ENCODE measurements around the gene RASGRF1. TPM values are rescaled to one million over a fixed set of nuclear protein-coding genes. Genes with fewer than 3 reads are reported as not detected.
A peak's percentile ranks its signal among the peaks of the same experiment; 100 is the strongest.

The RASGRF1 gene
- total and polyA plus RNA-seq, 9 of the 15 experiments (the other 6 are each of a cell fraction or from before 2014, with no cell fraction given) = 0.03 to 0.58 (median 0.06) TPM; not detected in 1

- 0% methylated on average over 1 of the region's 1 CpG for WGBS (ENCODE audit: insufficient coverage, low coverage, missing lambda C conversion rate)
- Histone ChIP-seq H3K9me1 (ENCODE audit: control insufficient read depth, insufficient read depth, low read length) (no peaks in the 10 kb centered on the region), H4K20me1 (replicated peaks; ENCODE audit: control insufficient read depth, insufficient read depth, low read length) (no peaks in the 10 kb centered on the region), H3K4me1 (replicated peaks in 1 of 2; ENCODE audit: control insufficient read depth in 2 of 2, insufficient read depth in 2 of 2, low read length in 2 of 2) (peaks cover 0 to 4% of the 10 kb centered on the region in 2 experiments; a peak in 2 of 5 replicates), H3K9ac (ENCODE audit: insufficient read depth in 1 of 2, low read depth in 2 of 2, low read length in 2 of 2) (no peak overlapping the region), H3K27me3 (ENCODE audit: control insufficient read depth in 2 of 2, insufficient read depth in 2 of 2, low read length in 2 of 2) (peaks cover 13 to 55% of the 10 kb centered on the region in 2 experiments), H3K27ac (ENCODE audit: extremely low read depth, low read depth, low read length) (no peak overlapping the region), H3K4me3 (no peak overlapping the region), H3K9me3 (replicated peaks; ENCODE audit: control insufficient read depth, insufficient read depth, low read depth, low read length) (no peaks in the 10 kb centered on the region), H2AFZ (ENCODE audit: low read depth, low read length) (no peak overlapping the region), H3K36me3 (ENCODE audit: control insufficient read depth, insufficient read depth, low read length) (no peaks in the 10 kb centered on the region), H3K4me2 (ENCODE audit: insufficient read depth, low read length) (no peak overlapping the region), H3K79me2 (ENCODE audit: control insufficient read depth, insufficient read depth, low read length) (no peaks in the 10 kb centered on the region)
- intact Hi-C loops (cut with micrococcal nuclease) = loop anchor here (10.0 kb wide), 1 partner anchor 71 kb away; no protein-coding TSS in a partner anchor
- FAIRE-seq = no peak
- TF ChIP-seq ZNF133 (CRISPR knock-in tag; IDR thresholded peaks at IDR 0.05) (no peak), ZNF146 (CRISPR knock-in tag; IDR thresholded peaks at IDR 0.05; ENCODE audit: unreplicated experiment) (peak; percentile 84)
- in situ Hi-C loops (cut with MboI) = no loop called here
- no TSS peak for BruUV-seq (replicated peaks)
- no peak for ATAC-seq
- ChIA-PET POLR2A (interaction anchor here (0.8 to 1.1 kb wide), 2 partner anchors 126 to 365 kb away, joined by 3 read pairs; no protein-coding TSS in a partner anchor), CTCF (ENCODE audit: low intra/inter-chr PET ratio) (no interaction called here)
- no peak for DNase-seq (ENCODE audit: extremely low read depth in 1 of 4, low spot score in 3 of 4)
Measured at GRCh38 chr15:79034284-79034683, 56.3 kb downstream of the RASGRF1 start.

- H3K4me1 ChIP-seq (replicated peaks in 1 of 2; ENCODE audit: control insufficient read depth in 2 of 2, insufficient read depth in 2 of 2, low read length in 2 of 2) = peaks cover 0 to 4% of the 10 kb centered on the region in 2 experiments; a peak in 2 of 5 replicates
- H3K4me2 ChIP-seq (ENCODE audit: insufficient read depth, low read length) = no peak overlapping the region
- no peak overlapping the region for H3K27ac ChIP-seq (ENCODE audit: extremely low read depth, low read depth, low read length)
- H3K9me3 ChIP-seq (replicated peaks; ENCODE audit: control insufficient read depth, insufficient read depth, low read depth, low read length) = no peaks in the 10 kb centered on the region
- no TSS peak for BruUV-seq (replicated peaks)
- ChIA-PET POLR2A (no interaction called here), CTCF (ENCODE audit: low intra/inter-chr PET ratio) (no interaction called here)
- H3K9me1 ChIP-seq (ENCODE audit: control insufficient read depth, insufficient read depth, low read length) = no peaks in the 10 kb centered on the region
- no peak overlapping the region for H3K4me3 ChIP-seq
- no peak overlapping the region for H2AFZ ChIP-seq (ENCODE audit: low read depth, low read length)
- DNase-seq (ENCODE audit: extremely low read depth in 1 of 4, low spot score in 3 of 4) (peak in 1 of 4 experiments; percentile 8), ATAC-seq (no peak), FAIRE-seq (no peak)
- in situ Hi-C loops (cut with MboI) = no loop called here
- peaks cover 13 to 59% of the 10 kb centered on the region in 2 experiments for H3K27me3 ChIP-seq (ENCODE audit: control insufficient read depth in 2 of 2, insufficient read depth in 2 of 2, low read length in 2 of 2)
- intact Hi-C loops (cut with micrococcal nuclease) = loop anchor here (10.0 kb wide), 1 partner anchor 72 kb away; no protein-coding TSS in a partner anchor
- peak overlapping the region in 1 of 2 experiments; percentile 17; a peak in 2 of 4 replicates for H3K9ac ChIP-seq (ENCODE audit: insufficient read depth in 1 of 2, low read depth in 2 of 2, low read length in 2 of 2)
- WGBS (ENCODE audit: insufficient coverage, low coverage, missing lambda C conversion rate) = 2% methylated on average over 6 of the region's 6 CpGs
- no peaks in the 10 kb centered on the region for H3K79me2 ChIP-seq (ENCODE audit: control insufficient read depth, insufficient read depth, low read length)
- H4K20me1 ChIP-seq (replicated peaks; ENCODE audit: control insufficient read depth, insufficient read depth, low read length) = no peaks in the 10 kb centered on the region; the same call in 1 of the 2 replicates
- no peaks in the 10 kb centered on the region for H3K36me3 ChIP-seq (ENCODE audit: control insufficient read depth, insufficient read depth, low read length)
- TF ChIP-seq GABPB2 (CRISPR knock-in tag; conservative IDR thresholded peaks at IDR 0.05) = no peak
- TF ChIP-seq ZNF124 (CRISPR knock-in tag; IDR thresholded peaks at IDR 0.05) = no peak
- TF ChIP-seq ZNF311 (CRISPR knock-in tag; IDR thresholded peaks at IDR 0.05) = no peak
- TF ChIP-seq ZNF707 (CRISPR knock-in tag; conservative IDR thresholded peaks at IDR 0.05) = no peak
- no peak for TF ChIP-seq HMG20B (CRISPR knock-in tag; IDR thresholded peaks at IDR 0.05)
- TF ChIP-seq ZNF764 (CRISPR knock-in tag; IDR thresholded peaks at IDR 0.05; ENCODE audit: low read depth) = no peak
- TF ChIP-seq RBM17 (IDR thresholded peaks at IDR 0.05; ENCODE audit: borderline replicate concordance, low read depth, low read length) = no peak
- no peak for TF ChIP-seq ZNF780A (CRISPR knock-in tag; IDR thresholded peaks at IDR 0.05)
- no peak for TF ChIP-seq MBD2 (IDR thresholded peaks at IDR 0.05; ENCODE audit: borderline replicate concordance, low read depth)
- TF ChIP-seq CTCFL (IDR thresholded peaks at IDR 0.05; ENCODE audit: borderline replicate concordance, insufficient read depth, low read depth, low read length, poor library complexity, severe bottlenecking) = no peak
- no peak for TF ChIP-seq TAF9B (IDR thresholded peaks at IDR 0.05; ENCODE audit: partially characterized antibody)
Measured at GRCh38 chr15:79032656-79033055, 57.9 kb downstream of the RASGRF1 start.
